ENCODE measurements around the gene PROSER1.

DNA sequence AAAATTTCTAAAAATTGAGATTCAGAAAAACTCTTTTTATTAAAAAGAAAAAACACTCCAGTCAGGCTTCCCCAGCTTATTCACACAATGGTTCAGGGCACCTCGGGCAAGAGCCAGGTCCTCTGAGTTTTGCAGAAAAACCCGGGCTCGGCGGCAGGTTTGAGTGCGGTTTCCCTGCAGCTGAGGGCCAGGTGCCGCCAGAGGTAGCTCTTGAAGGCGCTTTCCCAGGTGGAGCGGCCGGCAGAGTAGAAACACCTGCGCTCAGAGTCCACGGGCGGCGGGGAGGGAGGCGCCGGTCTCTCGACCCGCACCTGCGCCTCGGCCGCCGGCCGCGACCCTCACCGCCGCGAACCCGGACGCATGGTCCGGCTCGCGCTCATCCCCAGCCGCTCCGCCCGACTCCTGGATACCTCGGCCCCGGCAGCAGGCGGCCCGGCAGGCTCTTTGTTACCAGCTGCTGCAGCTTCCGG is 444 bp downstream of the PROSER1 start:
- TF ChIP-seq, protein P1, sequence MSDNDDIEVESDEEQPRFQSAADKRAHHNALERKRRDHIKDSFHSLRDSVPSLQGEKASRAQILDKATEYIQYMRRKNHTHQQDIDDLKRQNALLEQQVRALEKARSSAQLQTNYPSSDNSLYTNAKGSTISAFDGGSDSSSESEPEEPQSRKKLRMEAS (IDR thresholded peaks at IDR 0.05; ENCODE audit: low read depth, low read length), result no peak
- TF ChIP-seq, protein P2, sequence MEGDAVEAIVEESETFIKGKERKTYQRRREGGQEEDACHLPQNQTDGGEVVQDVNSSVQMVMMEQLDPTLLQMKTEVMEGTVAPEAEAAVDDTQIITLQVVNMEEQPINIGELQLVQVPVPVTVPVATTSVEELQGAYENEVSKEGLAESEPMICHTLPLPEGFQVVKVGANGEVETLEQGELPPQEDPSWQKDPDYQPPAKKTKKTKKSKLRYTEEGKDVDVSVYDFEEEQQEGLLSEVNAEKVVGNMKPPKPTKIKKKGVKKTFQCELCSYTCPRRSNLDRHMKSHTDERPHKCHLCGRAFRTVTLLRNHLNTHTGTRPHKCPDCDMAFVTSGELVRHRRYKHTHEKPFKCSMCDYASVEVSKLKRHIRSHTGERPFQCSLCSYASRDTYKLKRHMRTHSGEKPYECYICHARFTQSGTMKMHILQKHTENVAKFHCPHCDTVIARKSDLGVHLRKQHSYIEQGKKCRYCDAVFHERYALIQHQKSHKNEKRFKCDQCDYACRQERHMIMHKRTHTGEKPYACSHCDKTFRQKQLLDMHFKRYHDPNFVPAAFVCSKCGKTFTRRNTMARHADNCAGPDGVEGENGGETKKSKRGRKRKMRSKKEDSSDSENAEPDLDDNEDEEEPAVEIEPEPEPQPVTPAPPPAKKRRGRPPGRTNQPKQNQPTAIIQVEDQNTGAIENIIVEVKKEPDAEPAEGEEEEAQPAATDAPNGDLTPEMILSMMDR (IDR thresholded peaks at IDR 0.05; ENCODE audit: low read depth, low read length), result no peak

All from NB4 (cell line).